22Rv1 (cell line): ENCODE measurements around the gene DCAF17.

Experiments
- H3K27ac ChIP-seq: fragments of 450-650 bp; 2 replicates; pipeline ENCODE4 v1.5.1; 2017
- CTCF ChIP-seq: fragments of 450-650 bp; IDR thresholded peaks from 2 replicates; pipeline ENCODE4 v1.5.1; 2017; ENCODE audit warnings: mild to moderate bottlenecking
- ZFX ChIP-seq: fragments of 450-650 bp; IDR thresholded peaks from 2 replicates; pipeline ENCODE4 v1.6.1; 2017; ENCODE audit warnings: antibody characterized with exemption, borderline replicate concordance

Gene DCAF17

GRCh38 chr2:171459498-171459897, 25.5 kb downstream of the DCAF17 start:
- H3K27ac ChIP-seq = no peak overlapping the region
- TF ChIP-seq ZFX (no peak), CTCF (no peak)

DNA sequence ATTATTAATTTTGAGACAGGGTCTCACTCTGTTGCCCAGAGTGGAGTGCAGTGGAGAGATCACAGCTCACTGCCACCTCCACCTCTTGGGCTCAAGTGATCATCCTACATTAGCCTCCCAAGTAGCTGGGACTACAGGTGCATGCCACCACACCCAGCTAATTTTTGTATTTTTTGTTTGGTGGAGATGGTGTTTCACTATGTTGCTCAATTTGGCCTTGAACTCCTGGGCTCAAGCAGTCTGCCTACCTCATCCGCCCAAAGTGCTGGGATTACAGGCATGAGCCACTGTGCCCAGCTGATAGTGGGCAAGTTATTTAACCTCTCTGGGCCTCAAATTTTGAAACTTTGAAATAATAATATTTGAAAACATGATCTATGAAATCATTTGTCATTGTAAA, 26.5 kb downstream of the DCAF17 start:
- no peak overlapping the region for H3K27ac ChIP-seq
- no peak for TF ChIP-seq CTCF
- TF ChIP-seq ZFX = no peak

DNA sequence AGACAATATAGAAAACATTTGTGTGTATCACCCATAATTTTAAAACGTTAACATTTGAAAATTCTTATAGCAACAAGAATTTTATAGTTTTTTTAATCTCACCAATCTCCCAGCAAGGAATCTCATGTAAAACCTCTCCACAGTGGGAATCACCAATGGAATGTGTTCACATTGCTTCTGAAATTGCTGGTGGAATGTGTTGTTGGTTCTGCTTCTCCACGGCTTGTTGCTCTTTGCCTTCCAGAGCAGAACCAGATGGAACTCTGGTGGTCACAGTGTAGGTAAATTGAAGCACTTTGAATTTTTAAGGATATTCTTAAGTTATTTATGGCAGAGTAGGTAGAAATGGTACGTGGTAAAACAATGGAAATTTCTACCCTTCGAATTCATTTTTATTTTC, 35.1 kb downstream of the DCAF17 start:
- H3K27ac ChIP-seq = no peak overlapping the region
- TF ChIP-seq ZFX = no peak
- TF ChIP-seq CTCF = no peak

DNA sequence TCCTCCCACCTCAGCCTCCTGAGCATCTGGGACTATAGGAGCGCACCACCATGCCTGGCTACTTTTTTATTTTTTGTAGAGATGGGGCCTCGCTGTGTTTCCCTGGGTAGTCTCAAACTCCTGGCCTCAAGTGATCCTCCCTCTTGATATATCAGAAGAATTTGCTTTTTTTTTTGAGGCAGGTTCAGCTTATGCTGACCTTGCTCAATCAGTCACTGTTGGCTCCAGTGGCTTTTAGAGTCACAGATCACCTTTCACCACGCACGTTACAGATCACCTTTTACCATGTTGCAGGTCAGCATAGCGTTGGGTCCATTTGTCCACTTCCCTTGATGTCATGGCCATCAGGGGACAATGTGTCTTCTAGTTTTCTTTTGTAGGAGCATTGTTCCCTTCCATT, 36.1 kb downstream of the DCAF17 start:
- H3K27ac ChIP-seq = no peak overlapping the region
- no peak for TF ChIP-seq ZFX
- no peak for TF ChIP-seq CTCF

- H3K27ac ChIP-seq = no peak overlapping the region
Observed at GRCh38 chr2:171475979-171476378, 42.0 kb downstream of the DCAF17 start.

GRCh38 chr2:171478345-171478744, 44.3 kb downstream of the DCAF17 start:
- no peak for TF ChIP-seq ZFX
- TF ChIP-seq CTCF = no peak
- no peak overlapping the region for H3K27ac ChIP-seq

More at GRCh38 chr2:171475979-171476378, 42.0 kb downstream of the DCAF17 start:
- TF ChIP-seq ZFX (no peak), CTCF (no peak)

GRCh38 chr2:171479154-171479814, 45.3 kb downstream of the DCAF17 start:
- TF ChIP-seq CTCF (no peak), ZFX (no peak)

More at GRCh38 chr2:171479154-171479814, 45.3 kb downstream of the DCAF17 start:
- H3K27ac ChIP-seq = no peak overlapping the region
